Measurements from ENCODE around the gene IRF7.

IRF7 gene

GRCh38 chr11:606245-606644 lies 9.5 kb downstream of the IRF7 start:
- no peak for DNase-seq

- DNase-seq = no peak
These were observed 10.2 kb downstream of the IRF7 start for GRCh38 chr11:605286-606129.

- no peak for DNase-seq
These were observed 12.6 kb downstream of the IRF7 start for GRCh38 chr11:603154-603553.

- no peak for DNase-seq
These were observed 14.0 kb downstream of the IRF7 start for GRCh38 chr11:601573-602245.

DNA sequence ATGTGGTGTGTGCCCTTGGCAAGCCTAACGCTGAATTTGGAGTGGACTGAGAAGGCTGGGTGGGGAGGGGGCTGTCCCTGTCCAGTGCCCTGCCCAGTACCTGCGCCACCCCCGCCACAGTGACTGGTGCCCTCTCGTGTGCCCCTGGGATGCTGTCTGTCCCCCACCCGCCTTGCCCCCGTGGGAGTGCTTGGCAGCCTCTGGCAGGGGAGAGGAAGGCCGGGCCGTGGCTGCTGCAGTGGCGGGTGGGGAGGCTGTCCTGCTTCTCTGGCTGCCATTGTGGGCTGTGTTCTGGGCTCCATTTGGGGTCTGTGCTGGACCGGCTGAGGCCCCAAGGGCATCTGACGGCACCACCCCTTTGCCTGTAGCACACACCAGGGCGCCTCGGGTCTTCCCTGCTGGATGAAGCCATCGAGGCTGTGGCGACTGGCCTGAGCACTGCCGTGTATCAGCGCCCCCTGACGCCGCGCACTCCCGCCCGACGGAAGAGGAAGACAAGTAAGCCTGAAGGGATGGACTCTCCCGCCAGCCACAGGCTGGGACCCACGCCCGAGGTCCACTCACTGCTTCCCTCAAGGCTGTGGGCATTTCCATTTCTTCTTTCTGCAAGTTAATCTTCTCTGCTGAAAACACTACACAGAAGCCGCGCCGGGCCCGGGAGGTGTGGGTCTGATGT lies 17.6 kb downstream of the IRF7 start:
- DNase-seq = no peak

GRCh38 chr11:597166-597725 lies 18.5 kb downstream of the IRF7 start:
- DNase-seq = no peak

- DNase-seq = no peak
These were observed 19.4 kb downstream of the IRF7 start for GRCh38 chr11:596374-596773.

GRCh38 chr11:595400-595799 lies 20.4 kb downstream of the IRF7 start:
- DNase-seq = no peak

DNA sequence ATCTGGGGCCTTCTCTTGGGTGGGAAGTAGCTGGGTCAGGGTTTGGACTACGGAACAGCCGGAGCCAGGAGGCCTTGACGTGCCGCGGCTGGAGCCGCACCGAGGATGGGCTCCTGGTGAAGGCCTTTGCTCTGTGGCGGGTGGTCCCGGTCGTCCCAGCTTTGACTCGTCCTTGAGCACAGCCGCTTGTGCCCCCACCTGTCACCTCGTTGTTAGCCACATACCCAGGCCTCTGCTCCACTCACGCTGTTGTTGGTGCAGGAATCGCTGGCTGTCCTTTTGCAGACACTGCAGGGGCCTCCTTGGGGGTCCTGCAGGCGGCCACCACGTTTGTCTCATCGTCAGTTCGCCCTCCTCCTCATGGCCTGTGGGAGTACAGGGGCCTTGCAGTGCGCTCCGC lies 22.4 kb downstream of the IRF7 start:
- no peak for DNase-seq

DNA sequence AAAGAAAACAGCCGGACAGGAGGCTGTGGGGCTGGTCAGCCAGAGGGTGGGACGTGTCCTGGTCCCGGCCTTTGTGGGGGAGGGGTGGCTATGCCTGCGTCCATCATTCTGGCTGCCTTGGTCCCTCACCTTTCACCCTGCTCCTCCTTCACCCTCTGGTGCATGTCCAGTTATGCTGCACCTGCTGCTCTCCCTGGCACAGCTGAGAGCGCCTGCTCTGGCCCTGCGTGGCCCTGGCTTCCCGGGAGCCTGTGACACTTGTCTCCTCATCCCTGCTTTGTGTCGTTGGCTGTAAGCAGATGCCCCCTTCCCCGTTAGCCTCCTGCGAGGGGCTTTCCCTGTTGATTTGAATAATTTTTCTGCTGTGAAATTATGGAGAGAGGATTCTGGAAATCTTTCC lies 22.8 kb downstream of the IRF7 start:
- no peak for DNase-seq

DNA sequence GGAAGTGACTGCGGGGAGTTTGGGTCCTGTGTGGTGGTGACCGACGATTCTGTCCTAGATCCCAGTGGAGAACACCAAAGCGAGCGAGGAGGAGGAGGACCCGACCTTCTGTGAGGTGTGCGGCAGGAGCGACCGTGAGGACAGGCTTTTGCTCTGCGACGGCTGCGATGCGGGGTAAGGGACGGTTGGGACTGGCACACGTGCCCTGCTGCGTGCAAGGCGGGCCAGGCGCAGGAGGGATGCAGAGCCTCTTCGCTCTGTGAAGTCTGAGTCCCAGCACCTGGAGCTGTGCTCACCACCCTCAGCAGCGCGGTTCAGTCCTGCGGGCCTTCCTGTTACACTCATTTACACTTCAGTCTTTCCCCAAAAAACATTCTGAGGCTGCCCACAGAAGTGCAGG lies 23.2 kb downstream of the IRF7 start:
- no peak for DNase-seq

- DNase-seq = no peak
These were observed 24.8 kb downstream of the IRF7 start for GRCh38 chr11:590997-591396.

DNA sequence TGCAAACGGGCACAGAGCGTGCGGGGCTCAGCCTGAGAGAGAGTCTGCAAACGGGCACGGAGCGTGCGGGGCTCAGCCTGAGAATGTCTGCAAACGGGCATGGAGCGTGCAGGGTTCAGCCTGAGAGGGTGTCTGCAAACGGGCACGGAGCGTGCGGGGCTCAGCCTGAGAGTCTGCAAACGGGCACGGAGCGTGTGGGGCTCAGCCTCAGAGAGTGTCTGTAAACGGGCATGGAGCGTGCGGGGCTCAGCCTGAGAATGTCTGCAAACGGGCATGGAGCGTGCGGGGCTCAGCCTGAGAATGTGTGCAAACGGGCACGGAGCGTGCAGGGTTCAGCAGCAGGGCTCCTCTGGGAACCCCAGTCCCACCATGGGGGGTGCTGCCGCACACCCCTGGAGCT lies 26.0 kb downstream of the IRF7 start:
- DNase-seq = no peak

DNA sequence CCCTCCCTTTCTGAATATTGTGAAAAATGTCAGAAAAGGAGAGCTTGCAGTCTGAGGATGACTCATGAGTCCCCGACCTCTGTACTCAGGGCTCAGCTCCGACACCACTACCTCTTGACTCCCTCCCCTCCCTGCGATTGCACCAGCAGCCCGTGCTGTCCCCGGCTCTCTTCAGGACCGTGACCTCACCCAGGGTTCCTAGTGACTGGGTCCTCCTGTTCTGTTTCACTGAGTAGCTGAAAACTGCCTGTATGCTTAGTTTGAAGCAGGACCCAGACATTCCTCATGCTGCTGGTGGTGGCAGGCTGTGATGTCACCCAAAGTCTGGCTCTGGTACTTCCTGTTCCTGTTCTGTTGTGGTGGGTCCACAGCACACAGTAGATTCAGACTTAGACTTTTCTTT lies 27.8 kb downstream of the IRF7 start:
- no peak for DNase-seq

DNA sequence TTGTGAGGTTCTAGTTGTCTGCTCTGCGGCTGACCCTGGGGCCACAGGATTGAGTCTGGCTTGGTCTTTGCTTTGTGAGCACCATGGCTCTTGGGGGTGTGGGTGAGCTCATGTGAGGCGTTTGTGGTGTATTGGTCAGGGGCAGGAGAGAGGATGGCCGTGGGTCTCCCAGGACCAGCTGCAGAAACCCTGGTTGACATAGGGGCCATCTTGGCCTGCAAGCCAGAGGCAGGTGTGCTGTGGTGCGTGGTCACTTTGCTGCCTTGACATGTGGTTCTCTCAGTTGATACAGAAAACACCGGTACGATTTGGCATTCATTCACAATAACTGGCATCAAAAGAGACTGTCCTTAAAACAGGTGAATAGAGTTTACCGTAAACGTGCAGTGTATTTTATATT lies 28.2 kb downstream of the IRF7 start:
- DNase-seq = no peak

- DNase-seq = no peak
These were observed 29.1 kb downstream of the IRF7 start for GRCh38 chr11:586376-587316.

- no peak for DNase-seq
These were observed 31.5 kb downstream of the IRF7 start for GRCh38 chr11:584287-584686.

DNA sequence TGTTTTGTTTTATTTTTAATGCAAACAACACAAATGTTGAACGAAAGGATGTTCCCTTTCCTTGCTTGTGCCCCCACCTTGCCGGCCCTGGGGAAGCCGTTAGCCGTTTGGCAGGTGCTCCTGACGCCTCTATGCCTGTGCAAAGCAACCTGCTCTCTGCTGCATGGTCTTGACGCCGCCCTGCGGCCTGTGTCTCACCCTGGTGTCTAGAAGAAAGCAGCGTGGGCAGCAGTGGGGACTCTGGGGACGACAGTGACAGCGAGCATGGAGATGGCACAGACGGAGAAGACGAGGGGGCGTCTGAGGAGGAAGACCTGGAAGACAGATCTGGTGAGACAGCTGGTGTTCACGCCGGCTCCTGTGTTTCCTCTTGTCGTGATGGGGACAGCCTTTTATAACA lies 34.0 kb downstream of the IRF7 start:
- DNase-seq = no peak

DNA sequence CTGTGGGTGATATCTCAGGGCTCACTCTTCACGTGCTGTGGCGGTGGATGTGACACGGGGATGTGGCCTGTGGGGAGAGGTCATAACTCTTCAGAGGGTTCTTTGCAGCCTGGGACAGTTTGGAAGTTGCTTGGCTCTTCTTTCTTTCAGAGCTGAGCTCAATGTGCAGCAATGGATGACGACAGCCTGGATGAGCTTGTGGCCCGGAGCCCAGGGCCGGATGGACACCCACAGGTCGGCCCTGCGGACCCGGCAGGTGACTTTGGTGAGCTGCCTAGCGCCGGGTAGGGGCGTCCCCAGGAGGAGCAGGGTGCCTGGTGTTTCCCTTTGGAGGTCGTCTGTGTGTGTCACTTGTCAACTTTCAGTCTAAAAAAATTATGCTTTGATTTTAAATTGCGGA lies 34.4 kb downstream of the IRF7 start:
- no peak for DNase-seq

- DNase-seq = no peak
These were observed 35.7 kb downstream of the IRF7 start for GRCh38 chr11:579830-580601.

DNA sequence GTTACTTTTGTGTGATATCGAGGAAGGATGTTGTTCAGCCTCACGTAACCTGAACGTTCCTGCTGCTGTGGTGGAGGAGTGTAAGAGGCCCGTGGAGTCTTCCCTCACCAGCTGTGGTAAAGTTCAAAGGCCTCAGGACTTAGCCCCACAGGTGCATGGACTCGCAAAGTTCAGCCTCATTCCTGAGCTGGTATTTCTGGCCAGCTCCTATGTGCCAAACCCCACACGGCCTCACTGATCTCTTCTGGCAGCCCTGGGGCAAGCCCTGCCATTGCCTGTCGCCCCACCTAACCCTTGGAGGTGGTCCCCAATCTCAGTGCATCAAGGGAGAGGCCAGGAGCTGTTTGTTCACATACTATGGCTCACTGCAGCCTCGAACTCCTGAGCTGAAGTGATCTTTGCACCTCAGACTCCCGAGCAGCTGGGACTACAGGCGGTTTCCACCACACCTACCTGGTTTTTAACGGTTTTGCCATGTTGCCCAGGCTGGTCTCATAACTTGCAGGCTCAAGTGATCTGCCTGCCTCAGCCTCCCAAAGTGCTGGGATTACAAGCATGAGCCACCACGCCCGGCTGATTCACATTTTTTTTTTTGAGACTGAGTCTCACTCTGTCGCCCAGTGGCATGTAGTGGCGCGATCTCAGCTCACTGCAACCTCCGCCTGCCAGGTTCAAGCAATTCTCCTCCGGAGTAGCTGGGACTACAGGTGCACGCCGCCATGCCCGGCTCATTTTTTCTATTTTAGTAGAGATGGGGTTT lies 37.3 kb downstream of the IRF7 start:
- no peak for DNase-seq

All from NCI-H1105 (cell line).